Measurements from ENCODE around the gene TSPAN6.

- TF ChIP-seq EP300 (IDR thresholded peaks at IDR 0.05), result no peak
- no peak for TF ChIP-seq CTCF (IDR thresholded peaks at IDR 0.05)
- no peak for TF ChIP-seq POLR2AphosphoS5 (IDR thresholded peaks at IDR 0.05)
- no peak for TF ChIP-seq POLR2A (IDR thresholded peaks at IDR 0.05)
Measured at GRCh38 chrX:100642290-100642689, 5.7 kb upstream of the TSPAN6 start.

Data from suprapubic skin (tissue), 4 donors.